ENCODE results near the gene RYR2.

DNA sequence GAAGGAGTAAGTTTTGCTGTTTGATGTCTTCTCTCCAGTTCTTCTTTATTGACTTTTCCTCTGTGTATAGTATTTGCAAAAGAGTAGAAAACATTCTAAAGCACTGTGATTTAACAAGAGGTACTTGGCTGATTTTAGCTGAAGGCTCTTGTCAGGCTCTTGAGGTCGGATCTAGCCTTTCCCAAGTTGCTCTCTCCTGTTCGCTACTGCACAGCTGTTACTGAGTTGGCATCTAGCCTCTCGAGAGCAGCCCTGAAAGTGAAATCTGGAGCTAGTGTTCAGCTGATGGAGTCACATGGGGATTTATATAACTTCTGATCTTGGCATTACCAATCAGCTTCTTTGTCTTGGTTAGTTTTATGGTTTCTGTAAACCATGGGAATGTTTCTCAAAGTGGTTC, 193.1 kb downstream of the RYR2 start:
- TF ChIP-seq, protein P1, sequence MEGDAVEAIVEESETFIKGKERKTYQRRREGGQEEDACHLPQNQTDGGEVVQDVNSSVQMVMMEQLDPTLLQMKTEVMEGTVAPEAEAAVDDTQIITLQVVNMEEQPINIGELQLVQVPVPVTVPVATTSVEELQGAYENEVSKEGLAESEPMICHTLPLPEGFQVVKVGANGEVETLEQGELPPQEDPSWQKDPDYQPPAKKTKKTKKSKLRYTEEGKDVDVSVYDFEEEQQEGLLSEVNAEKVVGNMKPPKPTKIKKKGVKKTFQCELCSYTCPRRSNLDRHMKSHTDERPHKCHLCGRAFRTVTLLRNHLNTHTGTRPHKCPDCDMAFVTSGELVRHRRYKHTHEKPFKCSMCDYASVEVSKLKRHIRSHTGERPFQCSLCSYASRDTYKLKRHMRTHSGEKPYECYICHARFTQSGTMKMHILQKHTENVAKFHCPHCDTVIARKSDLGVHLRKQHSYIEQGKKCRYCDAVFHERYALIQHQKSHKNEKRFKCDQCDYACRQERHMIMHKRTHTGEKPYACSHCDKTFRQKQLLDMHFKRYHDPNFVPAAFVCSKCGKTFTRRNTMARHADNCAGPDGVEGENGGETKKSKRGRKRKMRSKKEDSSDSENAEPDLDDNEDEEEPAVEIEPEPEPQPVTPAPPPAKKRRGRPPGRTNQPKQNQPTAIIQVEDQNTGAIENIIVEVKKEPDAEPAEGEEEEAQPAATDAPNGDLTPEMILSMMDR (conservative IDR thresholded peaks at IDR 0.05; ENCODE audit: low read length): no peak
- no peak for TF ChIP-seq EZH2phosphoT487 (IDR thresholded peaks at IDR 0.05; ENCODE audit: borderline replicate concordance, low read depth, low read length)
